NCI-H2107 treated with DMSO at 0.1 percent for 48 hours (cell line): Measurements from ENCODE around the gene ROMO1.

Experiments used
- DNase-seq: peaks from one replicate; lab custom pipeline; 2025; ENCODE audit not compliant: unreplicated experiment; lab: John Stamatoyannopoulos, UW

ROMO1 gene

DNA sequence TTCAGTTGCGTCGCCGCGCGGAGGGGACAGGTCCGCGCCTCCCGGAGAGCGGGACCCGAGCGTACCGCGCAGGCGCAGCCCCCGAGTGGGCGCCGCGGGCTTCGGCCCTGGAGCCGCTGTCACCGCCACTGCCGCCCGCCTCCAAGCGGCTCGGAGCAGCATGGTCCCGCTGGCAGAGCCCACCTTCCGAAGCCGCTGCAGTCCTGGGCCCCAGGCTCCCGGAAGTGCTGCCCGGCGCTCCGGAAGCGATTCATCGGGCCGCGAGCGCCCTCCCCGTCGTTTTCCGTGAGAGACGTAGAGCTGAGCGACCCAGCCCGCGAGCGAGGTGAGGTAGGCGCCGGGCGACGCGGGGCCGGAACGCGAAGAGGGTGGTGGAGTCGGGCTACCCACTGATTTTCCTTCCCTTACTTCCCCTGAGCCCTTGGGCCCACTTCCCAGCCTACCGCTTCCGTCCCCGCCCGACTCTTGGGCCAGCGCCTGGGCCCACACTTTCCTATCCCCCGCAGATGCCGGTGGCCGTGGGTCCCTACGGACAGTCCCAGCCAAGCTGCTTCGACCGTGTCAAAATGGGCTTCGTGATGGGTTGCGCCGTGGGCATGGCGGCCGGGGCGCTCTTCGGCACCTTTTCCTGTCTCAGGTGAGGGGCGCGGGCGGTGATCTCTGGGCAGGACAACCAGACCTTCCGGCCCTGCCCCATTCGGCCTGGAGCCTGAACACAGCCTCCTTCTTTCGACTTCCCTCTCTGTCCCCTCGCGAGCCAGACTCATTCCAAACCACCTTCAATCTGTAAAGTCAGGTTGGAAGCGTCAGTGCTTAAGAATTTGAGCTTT is at the start of gene ROMO1, which contains the start of gene NFS1:
Gene ROMO1 (plus strand): TSS at position 279 of the 830 bp plus-strand sequence. CDS start 228 bp downstream, at position 507.
Gene NFS1 (minus strand): TSS at position 226 of the 830 bp plus-strand sequence. CDS start 64 bp downstream, at position 162.
- no peak for DNase-seq

DNA sequence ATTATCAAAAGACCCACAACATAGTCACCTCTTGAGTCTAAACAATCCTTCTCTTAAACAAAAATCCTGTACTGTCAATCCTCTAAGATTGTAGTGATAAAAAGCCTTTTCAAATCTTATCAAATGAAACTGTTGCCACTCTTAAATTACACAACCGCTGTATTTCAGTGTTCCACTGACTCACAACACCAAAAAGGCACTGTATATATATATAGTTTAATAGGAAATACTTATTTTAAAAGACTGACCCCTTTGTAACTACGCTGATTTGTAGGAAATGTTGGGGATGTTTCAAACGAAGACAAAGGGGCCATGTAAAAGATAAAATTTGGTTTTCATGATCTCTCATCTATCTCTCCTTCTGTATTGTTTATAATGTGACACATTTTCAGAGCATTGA is 48.6 kb upstream of the ROMO1 start:
- no peak for DNase-seq

- DNase-seq: no peak
Measured at GRCh38 chr20:35651958-35652357, 47.2 kb upstream of the ROMO1 start.

- DNase-seq: no peak
Measured at GRCh38 chr20:35652641-35653429, 46.4 kb upstream of the ROMO1 start.

- DNase-seq: no peak
Measured at GRCh38 chr20:35653430-35653734, 45.8 kb upstream of the ROMO1 start.

DNA sequence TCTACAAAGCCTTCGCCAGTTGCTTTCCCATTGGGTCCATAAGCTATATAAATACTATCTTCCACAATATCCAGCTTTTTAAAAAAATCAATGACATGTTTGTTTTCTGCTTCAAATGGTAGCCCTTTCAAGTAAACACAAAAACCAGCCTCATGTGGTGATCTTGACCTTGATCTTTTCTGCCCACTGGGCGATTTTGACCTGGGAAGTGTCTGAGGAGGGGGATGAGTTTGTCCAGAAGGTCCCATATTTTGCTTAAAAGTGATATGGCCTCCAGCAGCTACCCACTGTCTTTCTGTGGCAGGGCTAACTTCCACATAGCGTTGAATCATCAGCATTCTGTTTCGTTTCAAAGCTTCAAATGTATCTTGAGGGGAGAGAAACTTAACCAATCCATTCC is 45.3 kb upstream of the ROMO1 start:
- no peak for DNase-seq

DNA sequence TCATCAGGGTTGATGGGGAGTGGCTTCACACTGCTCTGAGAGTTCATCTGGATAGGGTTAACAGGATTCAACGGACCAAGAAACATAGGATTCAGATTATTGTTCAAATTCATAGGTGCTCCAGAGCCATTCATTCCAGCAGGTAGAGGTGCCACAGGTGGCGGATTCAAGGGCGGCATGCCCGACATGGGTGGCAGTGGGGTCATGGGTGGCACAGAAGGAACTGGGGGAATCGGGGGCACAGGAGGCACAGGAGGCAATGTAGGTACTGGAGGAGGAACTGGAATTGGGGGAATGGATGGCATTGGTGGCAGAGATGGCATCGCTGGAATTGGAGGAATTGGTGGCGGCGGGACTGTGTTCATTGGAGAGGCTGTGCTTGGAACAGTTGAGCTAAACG is 44.8 kb upstream of the ROMO1 start:
- DNase-seq: no peak

DNA sequence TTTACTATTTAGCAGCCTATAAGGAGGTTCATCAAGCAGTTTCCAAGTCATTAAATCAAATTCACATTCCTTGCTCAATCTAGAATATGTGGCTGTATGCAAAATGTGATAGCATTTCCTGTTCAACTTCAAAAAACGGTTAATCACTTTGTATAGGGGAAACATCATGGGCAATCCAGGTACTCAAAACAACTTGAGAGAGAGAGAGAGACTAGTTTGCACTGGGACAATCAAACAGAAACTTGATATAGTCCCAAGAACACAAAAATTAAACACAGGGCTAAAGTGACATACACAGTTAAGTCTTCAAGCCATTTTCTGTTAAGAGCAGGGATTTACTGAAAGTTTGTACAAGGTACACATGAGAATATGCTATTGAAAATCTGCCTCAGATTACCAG is 41.9 kb upstream of the ROMO1 start:
- DNase-seq: peak; percentile 5

GRCh38 chr20:35660122-35660937 is 38.9 kb upstream of the ROMO1 start:
- no peak for DNase-seq

DNA sequence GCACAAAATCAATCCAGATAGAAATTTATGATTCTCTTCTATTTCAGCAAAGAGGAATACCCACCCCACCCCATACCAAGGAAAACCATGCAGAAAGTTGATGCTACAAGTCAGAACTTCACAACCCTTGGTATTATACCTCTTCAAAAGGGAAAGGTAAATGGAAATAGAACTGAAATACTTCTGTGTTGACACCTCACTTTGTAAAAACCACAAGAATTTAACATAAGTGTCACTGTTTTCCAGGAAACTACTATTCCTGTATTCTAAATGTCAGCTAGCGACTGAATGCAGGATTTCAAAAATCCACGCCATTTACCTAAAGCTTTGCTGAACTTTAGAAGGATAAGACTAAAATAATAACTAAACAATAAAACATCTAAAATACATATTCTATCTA is 38.2 kb upstream of the ROMO1 start:
- no peak for DNase-seq

- no peak for DNase-seq
Measured at GRCh38 chr20:35661908-35662307, 37.3 kb upstream of the ROMO1 start.

GRCh38 chr20:35662551-35662950 is 36.7 kb upstream of the ROMO1 start:
- no peak for DNase-seq

- peak; percentile 13 for DNase-seq
Measured at GRCh38 chr20:35663516-35664465, 35.4 kb upstream of the ROMO1 start.

DNA sequence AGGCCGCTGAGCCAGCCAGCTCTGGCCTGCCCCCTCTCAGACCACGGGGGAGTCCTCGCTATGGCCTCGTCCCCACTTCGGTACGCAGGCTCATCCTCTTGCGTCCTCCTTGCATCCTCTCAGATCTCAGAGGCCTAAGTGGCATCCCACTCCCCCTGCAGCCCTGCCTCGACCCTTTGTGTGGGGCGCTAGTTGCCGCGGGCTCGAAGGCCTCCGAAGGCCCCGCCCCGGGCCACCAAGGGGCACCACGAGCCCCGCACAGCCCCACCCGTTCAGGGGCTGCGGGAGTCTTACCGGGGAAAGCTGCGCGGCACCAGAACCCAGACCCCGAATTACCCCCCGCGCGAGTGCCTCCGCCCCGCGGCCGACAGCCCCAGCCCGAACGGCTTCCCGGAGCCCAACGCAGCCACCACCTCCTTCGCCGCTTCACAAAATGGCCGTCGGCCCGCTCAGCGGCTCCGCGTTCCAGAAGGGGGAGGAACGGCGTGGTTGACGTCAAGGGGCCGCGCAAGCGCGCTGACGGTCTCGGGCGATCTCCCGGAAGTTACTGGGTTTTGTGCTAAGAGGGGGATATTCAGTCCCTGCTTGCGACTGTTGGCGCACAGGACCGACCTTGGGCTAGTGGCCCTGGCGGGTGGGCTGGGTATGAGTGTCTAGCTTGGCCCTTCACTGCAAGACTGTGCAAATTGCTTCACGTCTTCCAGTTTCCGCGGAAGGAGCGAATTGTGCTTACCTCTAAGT is 34.6 kb upstream of the ROMO1 start, which contains the start of the genes CPNE1 and RBM12:
Gene CPNE1 (minus strand): TSS at position 435 of the 741 bp plus-strand sequence. CDS start 31,977 bp downstream, outside the sequence.
Gene RBM12 (minus strand): TSS at position 435 of the 741 bp plus-strand sequence. CDS start 9,578 bp downstream, outside the sequence.
- DNase-seq: peak; percentile 64

DNA sequence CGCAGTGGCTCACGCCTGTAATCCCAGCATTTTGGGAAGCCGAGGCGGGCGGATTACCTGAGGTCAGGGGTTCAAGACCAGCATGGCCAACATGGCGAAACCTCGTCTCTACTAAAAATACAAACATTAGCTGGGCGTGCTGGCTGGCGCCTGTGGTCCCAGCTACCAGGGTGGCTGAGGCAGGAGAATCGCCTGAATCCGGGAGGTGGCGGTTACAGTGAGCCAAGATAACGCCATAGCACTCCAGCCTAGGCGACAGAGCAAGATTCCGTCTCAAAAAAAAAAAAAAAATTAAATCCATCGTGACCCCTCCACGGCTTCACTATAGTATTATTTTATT is 33.3 kb upstream of the ROMO1 start:
- no peak for DNase-seq

DNA sequence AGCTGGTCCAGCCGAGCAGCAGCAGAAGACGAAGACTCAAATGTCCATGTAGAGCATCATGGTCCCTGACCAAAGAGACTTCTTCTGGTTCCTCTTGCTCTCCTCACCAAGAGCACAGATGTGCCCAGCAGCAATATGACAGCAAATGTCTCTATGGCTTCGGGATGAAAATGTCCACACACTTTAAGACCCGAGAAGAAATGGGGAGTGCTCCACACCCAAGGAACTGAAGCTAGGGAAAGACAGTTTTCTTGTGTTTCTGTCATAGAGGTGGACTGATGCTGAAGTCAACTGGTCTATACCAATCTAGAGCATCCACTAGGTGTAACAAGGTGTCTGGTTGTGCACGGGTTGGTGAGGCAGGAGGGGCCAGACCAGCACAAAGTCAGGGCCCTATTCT is 30.0 kb upstream of the ROMO1 start:
- DNase-seq: no peak

GRCh38 chr20:35669681-35670080 is 29.5 kb upstream of the ROMO1 start:
- DNase-seq: no peak

- no peak for DNase-seq
Measured at GRCh38 chr20:35673884-35674283, 25.3 kb upstream of the ROMO1 start.

GRCh38 chr20:35674921-35675320 is 24.3 kb upstream of the ROMO1 start:
- no peak for DNase-seq
